AG10803 (cell line): ENCODE measurements around the gene OBSCN.

Experiments
- DNase-seq: peaks from one replicate; pipeline ENCODE4 v3.0.0; 2010; ENCODE audit warnings: low read depth
- H3K4me3 ChIP-seq: 2 replicates; pipeline ENCODE4 v1.5.1; 2011; ENCODE audit warnings: mild to moderate bottlenecking, low read length, control low read depth
- CTCF ChIP-seq: conservative IDR thresholded peaks from 2 replicates; pipeline ENCODE4 v1.5.1; 2011; ENCODE audit warnings: mild to moderate bottlenecking, low read length, control low read depth, inconsistent platforms

Gene OBSCN

GRCh38 chr1:228234921-228235320, 27.1 kb downstream of the OBSCN start:
- H3K4me3 ChIP-seq, result no peak overlapping the region
- TF ChIP-seq CTCF, result no peak
- no peak for DNase-seq

GRCh38 chr1:228236744-228237143, 28.9 kb downstream of the OBSCN start:
- TF ChIP-seq CTCF, result peak; percentile 66
- peak; percentile 44 for DNase-seq
- no peak overlapping the region for H3K4me3 ChIP-seq

- TF ChIP-seq CTCF, result no peak
Measured at GRCh38 chr1:228238007-228238406, 30.2 kb downstream of the OBSCN start.

GRCh38 chr1:228238461-228238860, 30.6 kb downstream of the OBSCN start:
- no peak overlapping the region for H3K4me3 ChIP-seq
- no peak for TF ChIP-seq CTCF
- no peak for DNase-seq

More at GRCh38 chr1:228238007-228238406, 30.2 kb downstream of the OBSCN start:
- DNase-seq, result no peak
- no peak overlapping the region for H3K4me3 ChIP-seq

- no peak for TF ChIP-seq CTCF
- no peak overlapping the region for H3K4me3 ChIP-seq
- no peak for DNase-seq
Measured at GRCh38 chr1:228240411-228241240, 32.8 kb downstream of the OBSCN start.

GRCh38 chr1:228241259-228241658, 33.4 kb downstream of the OBSCN start:
- no peak for TF ChIP-seq CTCF
- H3K4me3 ChIP-seq, result no peak overlapping the region
- DNase-seq, result no peak

GRCh38 chr1:228242409-228242808, 34.6 kb downstream of the OBSCN start:
- no peak overlapping the region for H3K4me3 ChIP-seq
- no peak for DNase-seq
- no peak for TF ChIP-seq CTCF
